Liver (tissue), 9 donors: Measurements from ENCODE around the gene TP53AIP1. TPM values are rescaled to one million over a fixed set of nuclear protein-coding genes. Genes with fewer than 3 reads are reported as not detected.

Source experiments
- DNase-seq: peaks from one replicate; pipeline ENCODE4 v3.0.0-alpha.2; 2017; ENCODE audit warnings: low spot score
- H3K27ac ChIP-seq, 2 donors: one replicate each; pipeline ENCODE4 v1.7.0; 2013; ENCODE audit warnings: inconsistent platforms in 2 of 2, low read length in 2 of 2, control low read depth in 1 of 2, low read depth in 1 of 2, mild to moderate bottlenecking in 1 of 2
- H3K27me3 ChIP-seq, 4 donors: one replicate each; pipeline versions ENCODE4 v1.6.1 to v1.7.0; 2013; ENCODE audit warnings: low read length in 3 of 4, inconsistent platforms in 1 of 4, mild to moderate bottlenecking in 1 of 4, moderate library complexity in 1 of 4; ENCODE audit not compliant: control insufficient read depth in 4 of 4, insufficient read depth in 4 of 4
- H3K36me3 ChIP-seq, 4 donors: one replicate each; pipeline versions ENCODE4 v1.6.1 to v1.7.0; 2013; ENCODE audit warnings: low read length in 3 of 4, mild to moderate bottlenecking in 3 of 4, low read depth in 1 of 4, moderate library complexity in 1 of 4; ENCODE audit not compliant: control insufficient read depth in 4 of 4, insufficient read depth in 3 of 4
- H3K4me1 ChIP-seq, 4 donors: one replicate each; pipeline versions ENCODE4 v1.6.1 to v1.7.0; 2013; ENCODE audit warnings: low read length in 3 of 4, mild to moderate bottlenecking in 3 of 4, moderate library complexity in 1 of 4; ENCODE audit not compliant: control insufficient read depth in 4 of 4, insufficient read depth in 4 of 4
- H3K4me3 ChIP-seq, 3 donors: one replicate each; pipeline versions ENCODE4 v1.6.1 to v1.7.0; 2013; ENCODE audit warnings: low read length in 3 of 3, control low read depth in 1 of 3, low read depth in 1 of 3, mild to moderate bottlenecking in 1 of 3
- H3K9ac ChIP-seq, 2 donors: one replicate each; pipeline ENCODE4 v1.7.0; 2013; ENCODE audit warnings: low read length in 2 of 2, mild to moderate bottlenecking in 2 of 2, moderate library complexity in 2 of 2, control low read depth in 1 of 2, low read depth in 1 of 2
- H3K9me3 ChIP-seq, 4 donors: one replicate each; pipeline versions ENCODE4 v1.6.1 to v1.7.0; 2013; ENCODE audit warnings: low read length in 3 of 4; ENCODE audit not compliant: control insufficient read depth in 4 of 4
- ATF3 ChIP-seq: IDR thresholded peaks from 2 replicates; pipeline ENCODE4 v1.6.1; 2016; ENCODE audit warnings: antibody characterized with exemption
- CTCF ChIP-seq: fragments of 150-350 bp; IDR thresholded peaks from 2 replicates; pipeline ENCODE4 v1.5.1; 2017; ENCODE audit warnings: improper control_type of control experiment, low read depth, low read length; ENCODE audit not compliant: missing input control
- EGR1 ChIP-seq, 2 donors: IDR thresholded peaks; 2 replicates each; pipeline ENCODE4 v1.6.1; 2016 to 2018; ENCODE audit warnings: antibody characterized with exemption in 2 of 2, low read depth in 2 of 2
- FOXA1 ChIP-seq: IDR thresholded peaks from 2 replicates; pipeline ENCODE4 v1.6.1; 2016; ENCODE audit warnings: antibody characterized with exemption
- FOXA2 ChIP-seq: IDR thresholded peaks from 2 replicates; pipeline ENCODE4 v1.6.1; 2016; ENCODE audit warnings: antibody characterized with exemption
- GABPA ChIP-seq, 2 donors: IDR thresholded peaks in 1 of 2; conservative IDR thresholded peaks in 1 of 2; 2 replicates each; pipeline ENCODE4 v1.6.1; 2016; ENCODE audit warnings: antibody characterized with exemption in 2 of 2, mild to moderate bottlenecking in 1 of 2, moderate library complexity in 1 of 2
- HNF4A ChIP-seq, 2 donors: conservative IDR thresholded peaks; 2 replicates each; pipeline ENCODE4 v1.6.1; 2016; ENCODE audit warnings: antibody characterized with exemption in 2 of 2, mild to moderate bottlenecking in 2 of 2
- HNF4G ChIP-seq: IDR thresholded peaks from 2 replicates; pipeline ENCODE4 v1.6.1; 2016; ENCODE audit warnings: antibody characterized with exemption
- JUND ChIP-seq, 2 donors: IDR thresholded peaks; 2 replicates each; pipeline ENCODE4 v1.6.1; 2016; ENCODE audit warnings: antibody characterized with exemption in 2 of 2
- MAX ChIP-seq: IDR thresholded peaks from 2 replicates; pipeline ENCODE4 v1.6.1; 2016; ENCODE audit warnings: antibody characterized with exemption
- NR2F2 ChIP-seq: IDR thresholded peaks from 2 replicates; pipeline ENCODE4 v1.6.1; 2016; ENCODE audit warnings: antibody characterized with exemption
- RAD21 ChIP-seq, 2 donors: IDR thresholded peaks; 2 replicates each; pipeline ENCODE4 v1.6.1; 2016; ENCODE audit warnings: antibody characterized with exemption in 2 of 2, mild to moderate bottlenecking in 2 of 2
- RXRA ChIP-seq, 2 donors: IDR thresholded peaks; 2 replicates each; pipeline ENCODE4 v1.6.1; 2017 to 2018; ENCODE audit warnings: antibody characterized with exemption in 2 of 2, mild to moderate bottlenecking in 1 of 2
- SP1 ChIP-seq: IDR thresholded peaks from 2 replicates; pipeline ENCODE4 v1.6.1; 2018; ENCODE audit warnings: antibody characterized with exemption, mild to moderate bottlenecking
- TAF1 ChIP-seq: conservative IDR thresholded peaks from 2 replicates; pipeline ENCODE4 v1.6.1; 2016; ENCODE audit warnings: antibody characterized with exemption, mild to moderate bottlenecking
- YY1 ChIP-seq: IDR thresholded peaks from 2 replicates; pipeline ENCODE4 v1.6.1; 2016; ENCODE audit warnings: antibody characterized with exemption, mild to moderate bottlenecking
- WGBS: extraction: QIAGEN DNeasy Blood & Tissue Kit; methylation state at CpG from one replicate; pipeline ENCODE4 v1.1.7; 2013; 5-methylcytosine and 5-hydroxymethylcytosine counted together
- polyA plus RNA-seq, 2 donors: library from polyadenylated mRNA; stranded (reverse) in 1 of 2; unstranded in 1 of 2; fragments of 200-250 nt in 1 of 2; fragments of >200 nt in 1 of 2; fragmentation: Nextera tagmentation in 1 of 2; extraction: Ambion mirVana in 1 of 2; gene quantifications; one replicate each; pipeline versions ENCODE4 v1.2.1 to v1.2.3, GENCODE V29; 2013 to 2015
- total RNA-seq, 2 donors: library from RNA; depleted of rRNA; stranded (reverse); fragments of >200 nt; gene quantifications; one replicate each; pipeline ENCODE4 v1.2.3, GENCODE V29; 2014
- TF ChIP-seq, protein P1 (sequence below): IDR thresholded peaks from 2 replicates; pipeline ENCODE4 v1.6.1; 2016; ENCODE audit warnings: antibody characterized with exemption, mild to moderate bottlenecking
- TF ChIP-seq, protein P2 (sequence below): IDR thresholded peaks from 2 replicates; pipeline ENCODE4 v1.6.1; 2016; ENCODE audit warnings: antibody characterized with exemption
- donor health status: healthy.
- donor health status: healthy.
- donor health status: healthy.
- donor health status: healthy.
- donor health status: healthy.

Gene TP53AIP1
- total and polyA plus RNA-seq, 4 donors: 0.08 TPM; not detected in 3

DNA sequence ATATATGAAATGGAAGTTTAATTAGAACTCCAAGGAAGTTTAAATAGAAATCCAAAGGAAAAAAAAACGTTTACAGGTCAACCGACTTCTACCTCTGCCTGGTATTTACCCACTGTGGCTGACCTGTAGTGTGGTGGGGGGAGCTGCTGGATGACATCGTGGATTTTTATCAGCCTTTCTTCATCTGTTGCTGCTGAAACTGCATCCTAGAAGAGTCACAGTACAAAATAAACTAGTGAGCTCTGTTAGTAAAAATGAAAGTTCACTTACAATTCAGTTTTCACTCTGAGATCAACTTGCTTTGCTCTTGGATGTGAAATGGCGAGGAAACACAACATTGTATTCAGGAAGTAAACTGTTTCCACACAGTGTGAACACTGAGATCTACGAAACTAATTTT is 43.2 kb upstream of the TP53AIP1 start:
- DNase-seq: no peak
- Histone ChIP-seq H3K36me3 (peaks cover 0 to 17% (median 5%) of the 10 kb centered on the region in 4 donors), H3K27ac (no peak overlapping the region), H3K4me1 (no peaks in the 10 kb centered on the region), H3K9ac (no peak overlapping the region), H3K27me3 (no peaks in the 10 kb centered on the region), H3K4me3 (no peak overlapping the region), H3K9me3 (no peaks in the 10 kb centered on the region)
- no peak for TF ChIP-seq YY1
- no peak for TF ChIP-seq HNF4A (conservative IDR thresholded peaks at IDR 0.05)
- no peak for TF ChIP-seq EGR1 (IDR thresholded peaks at IDR 0.05; ENCODE audit: low read depth in 2 of 2)
- no peak for TF ChIP-seq NR2F2
- no peak for TF ChIP-seq JUND (IDR thresholded peaks at IDR 0.05)
- TF ChIP-seq, protein P1, sequence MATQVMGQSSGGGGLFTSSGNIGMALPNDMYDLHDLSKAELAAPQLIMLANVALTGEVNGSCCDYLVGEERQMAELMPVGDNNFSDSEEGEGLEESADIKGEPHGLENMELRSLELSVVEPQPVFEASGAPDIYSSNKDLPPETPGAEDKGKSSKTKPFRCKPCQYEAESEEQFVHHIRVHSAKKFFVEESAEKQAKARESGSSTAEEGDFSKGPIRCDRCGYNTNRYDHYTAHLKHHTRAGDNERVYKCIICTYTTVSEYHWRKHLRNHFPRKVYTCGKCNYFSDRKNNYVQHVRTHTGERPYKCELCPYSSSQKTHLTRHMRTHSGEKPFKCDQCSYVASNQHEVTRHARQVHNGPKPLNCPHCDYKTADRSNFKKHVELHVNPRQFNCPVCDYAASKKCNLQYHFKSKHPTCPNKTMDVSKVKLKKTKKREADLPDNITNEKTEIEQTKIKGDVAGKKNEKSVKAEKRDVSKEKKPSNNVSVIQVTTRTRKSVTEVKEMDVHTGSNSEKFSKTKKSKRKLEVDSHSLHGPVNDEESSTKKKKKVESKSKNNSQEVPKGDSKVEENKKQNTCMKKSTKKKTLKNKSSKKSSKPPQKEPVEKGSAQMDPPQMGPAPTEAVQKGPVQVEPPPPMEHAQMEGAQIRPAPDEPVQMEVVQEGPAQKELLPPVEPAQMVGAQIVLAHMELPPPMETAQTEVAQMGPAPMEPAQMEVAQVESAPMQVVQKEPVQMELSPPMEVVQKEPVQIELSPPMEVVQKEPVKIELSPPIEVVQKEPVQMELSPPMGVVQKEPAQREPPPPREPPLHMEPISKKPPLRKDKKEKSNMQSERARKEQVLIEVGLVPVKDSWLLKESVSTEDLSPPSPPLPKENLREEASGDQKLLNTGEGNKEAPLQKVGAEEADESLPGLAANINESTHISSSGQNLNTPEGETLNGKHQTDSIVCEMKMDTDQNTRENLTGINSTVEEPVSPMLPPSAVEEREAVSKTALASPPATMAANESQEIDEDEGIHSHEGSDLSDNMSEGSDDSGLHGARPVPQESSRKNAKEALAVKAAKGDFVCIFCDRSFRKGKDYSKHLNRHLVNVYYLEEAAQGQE: no peak
- TF ChIP-seq MAX: no peak
- no peak for TF ChIP-seq CTCF
- no peak for TF ChIP-seq GABPA (IDR thresholded peaks at IDR 0.05 in 1 of 2, conservative IDR thresholded peaks at IDR 0.05 in 1 of 2)
- no peak for TF ChIP-seq FOXA1
- no peak for TF ChIP-seq HNF4G
- TF ChIP-seq ATF3: no peak
- TF ChIP-seq RAD21 (IDR thresholded peaks at IDR 0.05): no peak
- TF ChIP-seq FOXA2: no peak
- TF ChIP-seq RXRA (IDR thresholded peaks at IDR 0.05): no peak
- TF ChIP-seq, protein P2, sequence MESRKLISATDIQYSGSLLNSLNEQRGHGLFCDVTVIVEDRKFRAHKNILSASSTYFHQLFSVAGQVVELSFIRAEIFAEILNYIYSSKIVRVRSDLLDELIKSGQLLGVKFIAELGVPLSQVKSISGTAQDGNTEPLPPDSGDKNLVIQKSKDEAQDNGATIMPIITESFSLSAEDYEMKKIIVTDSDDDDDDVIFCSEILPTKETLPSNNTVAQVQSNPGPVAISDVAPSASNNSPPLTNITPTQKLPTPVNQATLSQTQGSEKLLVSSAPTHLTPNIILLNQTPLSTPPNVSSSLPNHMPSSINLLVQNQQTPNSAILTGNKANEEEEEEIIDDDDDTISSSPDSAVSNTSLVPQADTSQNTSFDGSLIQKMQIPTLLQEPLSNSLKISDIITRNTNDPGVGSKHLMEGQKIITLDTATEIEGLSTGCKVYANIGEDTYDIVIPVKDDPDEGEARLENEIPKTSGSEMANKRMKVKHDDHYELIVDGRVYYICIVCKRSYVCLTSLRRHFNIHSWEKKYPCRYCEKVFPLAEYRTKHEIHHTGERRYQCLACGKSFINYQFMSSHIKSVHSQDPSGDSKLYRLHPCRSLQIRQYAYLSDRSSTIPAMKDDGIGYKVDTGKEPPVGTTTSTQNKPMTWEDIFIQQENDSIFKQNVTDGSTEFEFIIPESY: no peak
- TF ChIP-seq TAF1: no peak
- TF ChIP-seq SP1: no peak
- WGBS: 78% methylated on average over 5 of the region's 5 CpGs
